Astrocyte of the spinal cord (primary cell): ENCODE results near the gene RASGRF2.

Experiments used
- DNase-seq: peaks from one replicate; pipeline ENCODE4 v3.0.0; 2011; ENCODE audit warnings: low read depth, low spot score
- H3K4me3 ChIP-seq: 2 replicates; pipeline ENCODE4 v1.5.1; 2011; ENCODE audit warnings: low read depth, mild to moderate bottlenecking, low read length, moderate library complexity
- CTCF ChIP-seq: IDR thresholded peaks from 2 replicates; pipeline ENCODE4 v1.5.1; 2012; ENCODE audit warnings: low read depth, mild to moderate bottlenecking, low read length, inconsistent platforms
- in situ Hi-C: cut with HindIII; loops from 2 replicates; pipeline ENCODE4 v1.10.0; 2017; ENCODE audit warnings: low sequenced_read_pairs

The RASGRF2 gene

GRCh38 chr5:80937584-80938356 is 22.4 kb upstream of the RASGRF2 start:
- DNase-seq = peak; percentile 28
- TF ChIP-seq CTCF = no peak
- in situ Hi-C loops = no loop called here
- H3K4me3 ChIP-seq = no peak overlapping the region

- H3K4me3 ChIP-seq = no peak overlapping the region
- no peak for TF ChIP-seq CTCF
- no peak for DNase-seq
- in situ Hi-C loops = no loop called here
These were observed 18.7 kb upstream of the RASGRF2 start for GRCh38 chr5:80941496-80941895.

GRCh38 chr5:80951366-80951765 is 8.8 kb upstream of the RASGRF2 start:
- no peak for DNase-seq
- in situ Hi-C loops = no loop called here
- H3K4me3 ChIP-seq = no peak overlapping the region
- TF ChIP-seq CTCF = no peak

- TF ChIP-seq CTCF = no peak
- H3K4me3 ChIP-seq = no peak overlapping the region
- in situ Hi-C loops = no loop called here
- no peak for DNase-seq
These were observed 6.6 kb upstream of the RASGRF2 start for GRCh38 chr5:80953587-80953986.

GRCh38 chr5:80955082-80955590 is 5.0 kb upstream of the RASGRF2 start:
- in situ Hi-C loops = no loop called here
- no peak overlapping the region for H3K4me3 ChIP-seq
- TF ChIP-seq CTCF = no peak
- DNase-seq = no peak

GRCh38 chr5:80956272-80956671 is 3.9 kb upstream of the RASGRF2 start:
- TF ChIP-seq CTCF = no peak
- in situ Hi-C loops = no loop called here
- DNase-seq = no peak
- H3K4me3 ChIP-seq = no peak overlapping the region
